ENCODE data around the gene WDFY4.

WDFY4 gene

GRCh38 chr10:48819783-48820182, 135.1 kb downstream of the WDFY4 start:
- no peak for DNase-seq

- DNase-seq, result no peak
These were observed 135.6 kb downstream of the WDFY4 start for GRCh38 chr10:48820231-48820630.

- DNase-seq, result no peak
These were observed 136.0 kb downstream of the WDFY4 start for GRCh38 chr10:48820699-48821098.

DNA sequence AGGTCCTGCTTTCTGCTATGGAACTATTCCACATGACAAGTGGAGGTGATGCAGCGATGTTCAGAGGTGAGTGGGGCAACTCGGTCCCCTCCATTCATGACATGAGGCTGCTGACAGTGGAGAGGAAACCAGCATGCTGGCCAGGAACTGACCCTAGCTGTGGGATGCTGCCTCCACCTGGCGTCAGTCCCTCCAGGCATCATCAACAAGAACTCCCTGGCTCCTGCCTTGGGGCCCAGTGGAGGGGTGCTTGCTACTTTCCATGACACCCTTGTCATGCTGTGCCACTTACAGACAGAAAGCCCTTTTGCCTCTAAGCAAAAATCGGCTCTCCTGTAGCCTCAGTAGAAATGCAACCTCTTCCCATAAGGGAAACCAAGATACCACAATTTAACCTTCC, 136.4 kb downstream of the WDFY4 start:
- no peak for DNase-seq

GRCh38 chr10:48821692-48822091, 137.0 kb downstream of the WDFY4 start:
- no peak for DNase-seq

GRCh38 chr10:48833674-48834073, 149.0 kb downstream of the WDFY4 start:
- DNase-seq, result no peak

DNA sequence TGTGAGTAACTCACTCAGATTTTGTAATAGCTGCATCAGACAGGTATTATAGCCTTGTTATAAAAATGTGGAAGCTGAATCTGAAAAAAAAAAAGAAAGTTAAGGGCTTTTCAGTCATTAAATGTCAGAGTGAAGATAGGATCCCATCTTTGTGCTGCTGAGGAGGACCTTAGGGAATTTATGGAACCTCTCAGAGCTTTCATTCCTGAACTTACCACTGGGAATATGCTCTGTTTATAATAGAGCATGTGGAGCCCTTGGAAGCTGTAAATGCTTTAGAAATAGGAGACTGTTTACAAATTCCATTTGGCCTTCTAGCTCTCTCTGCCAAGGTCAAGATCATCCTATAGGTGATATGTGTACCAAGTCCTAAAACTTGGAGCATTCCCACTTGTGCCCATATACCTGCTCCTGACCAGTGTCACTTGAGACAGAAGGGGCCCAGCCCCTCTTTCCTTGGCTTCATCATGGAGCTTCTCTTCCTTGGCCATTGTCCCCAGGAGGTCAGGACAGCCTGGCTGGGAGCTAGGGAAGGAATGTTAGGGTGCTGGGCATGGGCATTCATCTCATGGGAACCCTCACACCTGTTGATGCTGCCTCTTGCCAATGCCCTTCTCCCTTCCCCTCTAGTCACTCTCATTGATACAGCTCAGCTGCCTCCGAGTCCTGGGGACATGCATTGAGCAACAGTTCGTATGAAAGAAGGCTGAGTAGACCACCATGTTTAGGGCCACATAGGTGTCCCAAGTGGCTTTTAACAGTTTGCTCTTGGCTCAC, 149.7 kb downstream of the WDFY4 start:
- no peak for DNase-seq

- no peak for DNase-seq
These were observed 151.1 kb downstream of the WDFY4 start for GRCh38 chr10:48835781-48836180.

- no peak for DNase-seq
These were observed 151.9 kb downstream of the WDFY4 start for GRCh38 chr10:48836605-48837004.

GRCh38 chr10:48838834-48839233, 154.2 kb downstream of the WDFY4 start:
- no peak for DNase-seq

DNA sequence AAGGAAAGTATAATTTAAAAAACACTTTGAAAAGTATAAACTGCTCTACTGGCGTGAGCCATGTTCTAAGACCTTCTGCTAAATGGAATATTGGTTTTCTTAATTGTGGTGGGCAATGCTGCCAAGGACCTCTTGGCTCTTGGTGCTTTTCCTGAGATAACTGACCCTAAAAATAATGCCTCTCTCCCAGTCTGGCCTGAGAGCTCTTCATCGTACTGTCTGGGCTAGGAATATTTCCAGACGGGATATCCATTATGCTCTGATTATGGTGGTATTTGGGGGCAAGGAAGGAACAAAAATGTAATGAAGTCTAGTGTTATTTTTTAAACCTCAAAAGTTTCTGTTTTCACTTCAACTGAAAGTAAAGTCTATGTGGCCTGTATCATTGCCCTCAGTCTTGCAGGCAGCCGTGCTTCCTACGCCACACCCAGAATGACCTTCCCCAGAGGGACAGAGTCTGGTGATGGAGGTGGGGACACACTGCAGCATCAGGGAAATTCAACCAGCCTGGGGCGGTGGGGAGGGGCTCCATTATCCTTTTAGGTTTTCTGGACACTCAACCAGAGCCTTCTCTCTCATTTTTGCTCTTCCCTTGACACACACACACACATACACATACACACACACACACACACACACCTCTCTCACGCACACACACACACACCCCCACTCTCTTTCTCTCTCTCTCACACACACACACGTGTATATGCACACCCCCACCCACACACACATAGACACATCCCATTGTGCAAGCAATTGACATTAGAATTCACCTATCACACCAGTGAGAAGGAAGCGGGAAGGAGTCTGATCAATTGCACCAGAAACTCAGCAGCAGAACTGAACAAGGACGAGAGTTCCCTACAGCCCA, 155.4 kb downstream of the WDFY4 start:
- DNase-seq, result no peak

DNA sequence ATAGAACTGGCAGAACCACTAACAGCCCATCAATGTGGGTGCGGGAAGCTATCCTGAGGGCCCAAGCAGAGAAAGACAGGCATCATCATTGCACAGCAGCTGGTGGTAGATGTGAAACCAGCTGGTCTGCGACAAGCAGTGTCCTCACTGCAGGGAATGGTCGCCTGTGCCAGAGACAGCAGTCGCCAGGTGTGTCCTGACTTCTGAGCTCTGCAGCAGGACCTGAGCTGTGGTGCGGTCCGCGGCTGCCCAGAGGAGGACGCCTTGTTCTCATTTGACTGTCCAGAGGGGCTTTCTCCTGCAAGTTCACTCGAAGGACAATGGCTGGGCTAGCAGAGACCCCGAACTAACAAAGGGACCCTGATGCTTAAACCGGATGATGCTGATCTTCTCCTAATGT, 157.6 kb downstream of the WDFY4 start:
- DNase-seq, result no peak

DNA sequence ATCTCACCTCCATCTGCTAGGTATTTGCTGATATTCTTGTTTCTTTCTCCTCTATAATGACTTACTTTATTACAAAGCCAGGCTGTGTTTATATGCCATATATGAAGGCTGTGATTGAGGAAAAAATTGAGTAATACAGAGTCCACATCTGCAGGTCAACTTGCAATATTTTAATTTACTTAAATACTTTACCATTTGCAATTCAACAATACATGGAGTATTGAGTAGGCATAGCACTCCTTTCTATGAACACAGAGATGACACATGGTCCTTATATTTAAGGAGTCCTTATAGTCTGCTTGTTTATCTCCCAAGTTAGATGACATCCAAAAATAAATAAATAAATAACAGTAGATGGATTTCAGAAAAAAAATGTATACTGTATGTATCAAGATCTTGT, 158.5 kb downstream of the WDFY4 start:
- DNase-seq, result no peak

DNA sequence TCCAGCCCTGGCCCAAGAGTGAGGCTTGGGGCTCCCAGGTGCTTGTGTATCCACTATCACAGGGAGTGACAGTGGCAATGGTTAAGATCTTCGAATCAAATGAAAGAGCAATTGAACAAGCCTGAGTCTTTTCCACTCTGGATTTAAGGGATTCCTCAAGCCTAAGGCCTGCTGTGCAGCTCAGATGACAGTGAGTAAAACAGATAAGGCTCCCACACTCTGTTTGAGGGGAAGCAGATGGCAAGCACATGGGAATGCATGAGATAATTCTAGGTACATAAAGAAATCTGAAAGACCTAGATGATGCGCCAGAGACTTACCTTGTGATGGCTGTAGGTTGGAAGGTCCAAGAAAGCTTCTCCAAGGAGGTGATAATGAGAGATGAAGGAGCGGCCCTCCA, 159.9 kb downstream of the WDFY4 start:
- DNase-seq, result no peak

DNA sequence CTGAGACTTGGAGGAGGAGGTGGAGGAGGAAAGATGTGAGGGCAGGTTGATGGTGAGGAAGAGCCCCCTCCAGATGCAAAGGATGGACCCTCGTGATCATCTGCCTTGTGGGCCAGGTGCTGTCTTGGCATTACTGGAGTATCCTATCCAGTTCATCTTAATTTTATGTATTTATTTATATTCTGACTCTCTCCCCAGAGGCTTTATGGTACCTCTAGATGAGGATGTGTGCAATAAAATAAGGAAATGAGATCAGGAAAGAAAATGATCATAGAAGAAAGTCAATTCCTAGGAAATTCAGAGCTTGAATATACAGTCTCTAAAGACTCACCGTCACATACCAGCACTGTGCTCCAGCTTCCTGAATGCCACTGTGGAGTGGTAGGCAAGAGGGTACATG, 160.8 kb downstream of the WDFY4 start:
- no peak for DNase-seq

- DNase-seq, result no peak
These were observed 163.0 kb downstream of the WDFY4 start for GRCh38 chr10:48847691-48848090.

DNA sequence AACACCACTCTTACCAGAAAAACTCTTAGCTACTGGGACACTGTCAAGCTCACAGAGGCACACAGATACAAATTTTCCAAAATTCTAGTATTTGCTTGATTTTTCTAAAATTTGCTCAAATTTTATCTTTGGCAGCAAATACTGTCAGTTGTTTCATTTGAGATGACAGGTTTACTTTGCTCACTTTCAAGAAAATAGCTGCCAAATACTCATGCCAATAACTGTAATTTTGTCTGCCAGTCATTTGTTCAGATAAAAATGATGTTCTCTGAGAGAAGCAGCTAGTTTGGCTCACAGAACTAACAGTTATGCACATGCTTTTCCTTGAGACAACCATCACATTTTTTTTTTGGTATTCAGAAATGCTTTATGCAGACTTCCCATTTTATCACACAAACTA, 172.2 kb downstream of the WDFY4 start:
- DNase-seq, result no peak

GRCh38 chr10:48872234-48872633, 187.6 kb downstream of the WDFY4 start:
- DNase-seq, result no peak

GRCh38 chr10:48878091-48878490, 193.4 kb downstream of the WDFY4 start:
- DNase-seq, result no peak

- DNase-seq, result no peak
These were observed 194.8 kb downstream of the WDFY4 start for GRCh38 chr10:48879451-48879850.

DNA sequence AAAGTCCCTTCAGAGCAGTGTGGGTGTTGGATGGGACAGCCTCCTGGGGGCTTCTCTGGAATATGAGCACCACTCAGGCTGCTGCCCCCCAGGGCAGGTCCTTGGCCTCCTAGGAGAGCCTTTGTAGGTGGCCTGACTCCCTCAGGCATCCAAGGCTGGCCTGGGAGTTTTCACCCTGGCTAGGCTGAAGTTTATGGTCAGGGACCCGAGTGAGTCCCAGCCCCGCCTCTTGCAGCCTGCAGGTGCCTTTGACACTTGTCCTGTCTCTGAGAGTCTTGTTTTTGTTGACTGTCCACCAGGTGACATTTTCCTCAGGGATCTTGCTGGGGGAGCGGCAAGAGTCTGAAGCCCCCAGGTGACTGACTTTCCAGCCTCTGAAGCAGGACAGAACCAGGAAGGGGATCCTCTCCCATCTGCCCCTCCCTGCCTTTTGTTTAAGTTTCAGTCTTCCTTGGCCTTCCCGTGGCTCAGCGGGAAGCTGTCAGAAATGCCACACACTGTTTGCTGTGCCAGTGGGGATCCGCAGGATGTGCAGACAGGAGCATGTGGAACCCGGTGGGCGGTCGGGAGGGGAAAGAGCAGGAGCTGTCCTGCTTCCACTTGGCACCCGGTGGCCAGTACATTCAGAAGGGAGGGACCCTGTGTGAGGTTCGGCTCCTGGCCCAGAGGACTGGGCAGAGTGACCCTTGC, 195.5 kb downstream of the WDFY4 start:
- no peak for DNase-seq

- DNase-seq, result no peak
These were observed 197.3 kb downstream of the WDFY4 start for GRCh38 chr10:48881937-48882336.

DNA sequence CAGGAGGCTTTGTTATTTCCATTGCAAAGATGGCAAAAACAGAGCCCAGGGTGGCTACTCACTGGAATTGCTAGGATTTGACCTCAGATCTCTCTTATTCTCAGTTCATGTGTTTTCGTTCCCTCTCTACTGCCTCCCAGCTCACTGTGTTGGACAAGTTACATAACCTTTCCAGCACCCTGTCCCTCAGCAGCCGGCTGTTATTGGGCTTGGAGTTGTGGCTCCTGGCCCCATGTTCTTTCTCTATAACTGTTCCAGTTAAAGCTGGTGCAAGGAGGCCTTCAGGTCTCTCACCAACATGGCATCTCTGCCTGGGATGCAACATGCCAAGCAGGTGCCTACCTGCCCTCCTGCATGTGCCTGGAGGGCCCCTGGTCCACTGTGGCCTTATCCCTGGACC, 198.2 kb downstream of the WDFY4 start:
- no peak for DNase-seq

GRCh38 chr10:48883701-48884100, 199.0 kb downstream of the WDFY4 start:
- no peak for DNase-seq
